ENCODE data around the gene DOK7. TPM values are rescaled to one million over a fixed set of nuclear protein-coding genes. Genes with fewer than 3 reads are reported as not detected.
A peak's percentile ranks its signal among the peaks of the same experiment; 100 is the strongest.

Gene DOK7
- total and polyA plus RNA-seq, 9 donors = 0.19 to 33.4 (median 2.2) TPM; not detected in 3

DNA sequence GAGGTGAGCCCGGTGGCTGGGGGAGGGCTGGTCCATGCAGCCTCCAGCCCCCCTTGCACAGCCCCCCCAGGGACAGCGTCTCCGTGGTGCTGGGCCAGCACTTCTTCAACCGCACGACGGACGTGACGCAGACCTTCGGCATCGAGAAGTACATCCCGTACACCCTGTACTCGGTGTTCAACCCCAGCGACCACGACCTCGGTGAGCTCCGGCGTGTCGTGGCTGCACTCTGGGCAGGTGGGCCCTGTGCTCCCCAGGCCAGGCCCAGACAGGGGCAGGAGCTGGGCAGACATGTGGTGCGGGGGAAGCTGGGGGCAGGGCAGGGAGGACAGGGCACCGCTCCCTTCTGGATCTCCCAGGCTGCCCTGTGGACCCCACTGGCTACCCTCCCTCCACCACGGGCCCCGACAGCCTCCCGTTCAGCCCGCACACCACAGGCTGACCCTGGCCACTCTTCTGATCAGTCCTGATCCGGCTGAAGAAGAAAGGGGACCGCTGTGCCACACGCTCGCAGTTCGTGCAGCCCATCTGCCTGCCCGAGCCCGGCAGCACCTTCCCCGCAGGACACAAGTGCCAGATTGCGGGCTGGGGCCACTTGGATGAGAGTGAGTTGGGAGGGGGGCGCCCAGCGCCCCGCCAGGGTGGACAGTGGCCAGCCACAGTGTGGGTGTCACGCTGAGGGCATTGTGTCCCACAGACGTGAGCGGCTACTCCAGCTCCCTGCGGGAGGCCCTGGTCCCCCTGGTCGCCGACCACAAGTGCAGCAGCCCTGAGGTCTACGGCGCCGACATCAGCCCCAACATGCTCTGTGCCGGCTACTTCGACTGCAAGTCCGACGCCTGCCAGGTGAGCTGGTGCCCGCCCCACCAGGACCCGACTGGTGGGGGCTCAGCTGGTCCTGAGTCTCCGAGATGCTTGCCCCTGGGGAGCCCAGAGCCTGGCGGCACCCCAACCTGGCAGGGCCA is 15.4 kb upstream of the DOK7 start:
- peak in 1 of 5 donors; percentile 16 for DNase-seq
- H3K27ac ChIP-seq = no peak overlapping the region
- H3K4me3 ChIP-seq = no peak overlapping the region
- no peak for TF ChIP-seq POLR2A (IDR thresholded peaks at IDR 0.05)
- H3K4me1 ChIP-seq (ENCODE audit: insufficient read depth) = no peaks in the 10 kb centered on the region
- no peaks in the 10 kb centered on the region for H3K27me3 ChIP-seq
- intact Hi-C loops (cut with DNase I) = loop anchor here in 2 of 4 donors (5.0 to 10.0 kb wide), 3 partner anchors 103 to 343 kb away; no protein-coding TSS in a partner anchor
- H3K9me3 ChIP-seq = no peaks in the 10 kb centered on the region
- 92 to 97% (median 94%) methylated on average over 51 to 53 of the region's 53 CpGs for WGBS, 3 donors
- H3K36me3 ChIP-seq = no peaks in the 10 kb centered on the region

DNA sequence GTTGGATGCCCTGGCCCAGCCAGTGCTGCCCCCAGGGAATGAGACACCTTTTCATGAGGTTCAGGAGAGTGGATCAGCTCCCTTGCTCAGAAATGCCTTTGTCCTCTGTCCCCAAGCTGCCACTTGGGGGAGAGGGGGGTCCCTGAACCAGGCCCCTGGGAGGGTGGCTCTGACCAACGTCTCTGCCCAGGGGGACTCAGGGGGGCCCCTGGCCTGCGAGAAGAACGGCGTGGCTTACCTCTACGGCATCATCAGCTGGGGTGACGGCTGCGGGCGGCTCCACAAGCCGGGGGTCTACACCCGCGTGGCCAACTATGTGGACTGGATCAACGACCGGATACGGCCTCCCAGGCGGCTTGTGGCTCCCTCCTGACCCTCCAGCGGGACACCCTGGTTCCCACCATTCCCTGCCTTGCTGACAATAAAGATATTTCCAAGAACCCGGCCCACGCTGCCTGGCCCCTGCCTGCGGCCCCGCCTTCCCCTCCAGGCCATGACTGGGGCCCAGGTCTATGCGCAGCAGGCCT is 14.0 kb upstream of the DOK7 start:
- TF ChIP-seq EP300 (IDR thresholded peaks at IDR 0.05) (no peak), POLR2A (IDR thresholded peaks at IDR 0.05) (no peak)
- TF ChIP-seq, protein P1, sequence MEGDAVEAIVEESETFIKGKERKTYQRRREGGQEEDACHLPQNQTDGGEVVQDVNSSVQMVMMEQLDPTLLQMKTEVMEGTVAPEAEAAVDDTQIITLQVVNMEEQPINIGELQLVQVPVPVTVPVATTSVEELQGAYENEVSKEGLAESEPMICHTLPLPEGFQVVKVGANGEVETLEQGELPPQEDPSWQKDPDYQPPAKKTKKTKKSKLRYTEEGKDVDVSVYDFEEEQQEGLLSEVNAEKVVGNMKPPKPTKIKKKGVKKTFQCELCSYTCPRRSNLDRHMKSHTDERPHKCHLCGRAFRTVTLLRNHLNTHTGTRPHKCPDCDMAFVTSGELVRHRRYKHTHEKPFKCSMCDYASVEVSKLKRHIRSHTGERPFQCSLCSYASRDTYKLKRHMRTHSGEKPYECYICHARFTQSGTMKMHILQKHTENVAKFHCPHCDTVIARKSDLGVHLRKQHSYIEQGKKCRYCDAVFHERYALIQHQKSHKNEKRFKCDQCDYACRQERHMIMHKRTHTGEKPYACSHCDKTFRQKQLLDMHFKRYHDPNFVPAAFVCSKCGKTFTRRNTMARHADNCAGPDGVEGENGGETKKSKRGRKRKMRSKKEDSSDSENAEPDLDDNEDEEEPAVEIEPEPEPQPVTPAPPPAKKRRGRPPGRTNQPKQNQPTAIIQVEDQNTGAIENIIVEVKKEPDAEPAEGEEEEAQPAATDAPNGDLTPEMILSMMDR (IDR thresholded peaks at IDR 0.05) = no peak
- WGBS, 3 donors = 93 to 96% (median 96%) methylated on average over 21 of the region's 21 CpGs
- Histone ChIP-seq H3K36me3 (no peaks in the 10 kb centered on the region), H3K4me3 (no peak overlapping the region), H3K27ac (no peak overlapping the region), H3K9me3 (no peaks in the 10 kb centered on the region), H3K27me3 (no peaks in the 10 kb centered on the region), H3K4me1 (ENCODE audit: insufficient read depth) (no peaks in the 10 kb centered on the region)
- DNase-seq = peak in 1 of 5 donors; percentile 13
- intact Hi-C loops (cut with DNase I) = loop anchor here in 2 of 4 donors (5.0 to 10.0 kb wide), 3 partner anchors 104 to 344 kb away; no protein-coding TSS in a partner anchor

DNA sequence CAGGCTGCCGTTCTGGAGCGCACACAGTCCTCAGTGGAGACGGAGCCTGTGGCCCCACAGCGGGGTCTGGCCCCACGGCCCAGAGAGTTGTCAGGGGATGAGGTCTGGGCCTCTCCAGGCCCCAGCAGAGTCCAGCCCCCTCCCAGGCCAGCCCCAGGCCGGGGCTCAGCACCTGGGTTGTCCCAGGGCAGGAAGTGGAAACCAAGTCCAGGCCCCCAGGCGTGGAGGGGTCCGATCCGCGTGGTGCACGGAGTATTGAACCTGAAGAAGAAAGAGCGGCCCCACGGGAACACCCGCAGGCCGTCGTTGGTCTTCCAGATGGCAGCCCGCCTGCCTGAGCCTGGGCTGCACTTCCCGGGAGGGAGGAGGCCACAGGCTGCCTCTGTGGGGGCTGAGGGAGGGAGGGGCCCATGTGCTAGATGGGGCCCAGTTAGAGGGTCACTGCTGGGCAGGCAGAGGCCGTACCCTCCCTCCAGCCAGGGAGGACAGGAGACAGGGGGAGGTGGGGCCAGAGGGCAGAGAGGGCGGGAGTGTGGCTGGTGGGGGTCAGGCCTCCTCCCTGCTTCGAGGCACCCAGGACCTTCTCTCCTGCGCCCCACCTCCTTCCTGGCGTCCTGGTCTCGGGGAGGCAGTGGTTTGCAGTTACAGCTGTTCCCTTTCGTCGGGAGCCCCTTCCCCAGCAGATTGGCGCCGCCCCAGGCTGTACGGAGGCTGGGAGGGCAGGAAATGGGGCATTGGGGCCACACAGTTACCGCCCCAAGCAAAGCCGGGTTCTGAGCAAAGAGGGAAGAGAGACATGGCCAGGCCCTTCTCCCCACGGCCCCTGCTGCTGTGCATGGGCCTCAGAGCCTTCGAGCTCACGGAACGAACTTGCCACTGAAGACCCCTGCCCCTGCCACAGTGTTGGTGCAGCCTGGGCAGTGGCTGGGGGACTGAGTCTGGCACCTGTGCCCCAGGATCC is 13.3 kb upstream of the DOK7 start:
- no peak overlapping the region for H3K27ac ChIP-seq
- no peak overlapping the region for H3K4me3 ChIP-seq
- 78 to 85% (median 81%) methylated on average over 35 of the region's 35 CpGs for WGBS, 3 donors
- no peaks in the 10 kb centered on the region for H3K27me3 ChIP-seq
- intact Hi-C loops (cut with DNase I) = loop anchor here in 2 of 4 donors (5.0 to 10.0 kb wide), 3 partner anchors 105 to 345 kb away; no protein-coding TSS in a partner anchor
- no peaks in the 10 kb centered on the region for H3K9me3 ChIP-seq
- DNase-seq = peak in 2 of 5 donors; percentile 11 to 12
- no peaks in the 10 kb centered on the region for H3K36me3 ChIP-seq
- no peaks in the 10 kb centered on the region for H3K4me1 ChIP-seq (ENCODE audit: insufficient read depth)
- no peak for TF ChIP-seq EP300 (IDR thresholded peaks at IDR 0.05)

DNA sequence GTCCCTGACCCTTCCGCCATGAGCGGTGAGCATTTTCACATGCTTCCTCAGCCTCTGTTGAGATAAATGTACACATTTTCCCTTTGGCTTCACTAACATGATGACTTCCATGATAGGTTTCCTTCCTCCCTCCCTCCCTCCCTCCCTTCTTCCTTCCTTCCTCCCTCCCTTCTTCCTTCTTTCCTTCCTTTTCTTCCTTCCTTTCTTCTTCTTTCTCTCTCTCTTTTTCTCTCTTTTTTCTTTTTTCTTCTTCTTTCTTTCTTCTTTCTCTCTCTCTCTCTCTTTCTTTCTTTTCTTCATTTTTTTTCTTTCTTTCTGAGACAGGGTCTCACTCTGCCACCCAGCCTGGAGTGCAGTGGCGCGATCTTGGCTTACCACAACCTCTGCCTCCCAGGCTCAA is 12.5 kb upstream of the DOK7 start:
- intact Hi-C loops (cut with DNase I) = no loop called here
- H3K27ac ChIP-seq = no peak overlapping the region
- no peak for DNase-seq
- H3K36me3 ChIP-seq = no peaks in the 10 kb centered on the region
- H3K9me3 ChIP-seq = peaks cover 0 to 7% of the 10 kb centered on the region in 2 donors
- H3K4me3 ChIP-seq = no peak overlapping the region
- no peaks in the 10 kb centered on the region for H3K4me1 ChIP-seq (ENCODE audit: insufficient read depth)
- WGBS, 3 donors = 96 to 98% (median 97%) methylated on average over 4 of the region's 4 CpGs
- TF ChIP-seq EP300 (IDR thresholded peaks at IDR 0.05) (no peak), POLR2A (IDR thresholded peaks at IDR 0.05) (no peak)
- TF ChIP-seq, protein P1 (IDR thresholded peaks at IDR 0.05) = no peak
- H3K27me3 ChIP-seq = no peaks in the 10 kb centered on the region

DNA sequence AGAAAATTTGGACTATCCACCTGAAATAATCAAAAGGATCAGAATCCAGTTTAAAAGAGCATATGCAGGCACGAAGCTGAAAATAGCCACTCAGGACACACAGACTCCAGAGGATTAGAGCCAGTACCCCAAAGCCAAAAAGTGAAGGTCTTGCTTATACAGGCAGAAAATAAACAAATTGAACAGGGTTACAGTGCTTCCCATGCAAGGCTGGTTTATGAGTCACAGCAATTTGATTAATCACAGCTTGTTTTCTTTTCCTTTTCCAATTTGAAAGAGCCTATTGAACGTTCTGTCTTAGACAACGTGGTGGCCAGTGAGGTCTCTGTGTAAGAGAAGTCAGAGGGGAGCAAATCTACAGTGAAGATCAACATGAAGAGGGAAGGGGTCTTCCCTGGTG is 11.2 kb upstream of the DOK7 start:
- Histone ChIP-seq H3K4me3 (no peak overlapping the region), H3K27me3 (no peaks in the 10 kb centered on the region), H3K27ac (no peak overlapping the region), H3K9me3 (peaks cover 0 to 9% of the 10 kb centered on the region in 2 donors), H3K36me3 (no peaks in the 10 kb centered on the region), H3K4me1 (ENCODE audit: insufficient read depth) (no peaks in the 10 kb centered on the region)
- intact Hi-C loops (cut with DNase I) = no loop called here
- TF ChIP-seq EP300 (IDR thresholded peaks at IDR 0.05) (no peak), POLR2A (IDR thresholded peaks at IDR 0.05) (no peak)
- TF ChIP-seq, protein P1 (IDR thresholded peaks at IDR 0.05) = no peak
- 6 to 15% (median 12%) methylated on average over 3 of the region's 3 CpGs for WGBS, 3 donors
- no peak for DNase-seq
